GM18505 (cell line): ENCODE data around the gene SLC15A1.
"Not testable (repeated sequence)": the region's sequence is repeated elsewhere in the genome, so short reads cannot be mapped to it uniquely, and the experiment has no call there.

ENCODE experiments used
- ATAC-seq: cut with Tn5 transposase; IDR thresholded peaks from one replicate; pipeline ENCODE4 v1.9.1; 2021; ENCODE audit not compliant: unreplicated experiment
- POLR2A ChIP-seq: IDR thresholded peaks from 4 replicates; pipeline ENCODE4 v1.6.1; 2011; ENCODE audit warnings: borderline replicate concordance; ENCODE audit not compliant: insufficient read depth, insufficient read length; ENCODE audit errors: extremely low read depth

Gene SLC15A1

GRCh38 chr13:98755729-98756128 is 3.3 kb upstream of the SLC15A1 start:
- TF ChIP-seq POLR2A = no peak
- no peak for ATAC-seq

GRCh38 chr13:98755116-98755515 is 2.6 kb upstream of the SLC15A1 start:
- ATAC-seq = no peak
- TF ChIP-seq POLR2A = no peak

- ATAC-seq = not testable (repeated sequence)
Measured at GRCh38 chr13:98754468-98754867, 2.0 kb upstream of the SLC15A1 start.

GRCh38 chr13:98751861-98752466 is 508 bp downstream of the SLC15A1 start:
- no peak for TF ChIP-seq POLR2A
- no peak for ATAC-seq

- no peak for ATAC-seq
- no peak for TF ChIP-seq POLR2A
Measured at GRCh38 chr13:98751367-98751782, 1.1 kb downstream of the SLC15A1 start.

GRCh38 chr13:98749501-98749900 is 3.0 kb downstream of the SLC15A1 start:
- no peak for ATAC-seq
- no peak for TF ChIP-seq POLR2A

- no peak for TF ChIP-seq POLR2A
- ATAC-seq = no peak
Measured at GRCh38 chr13:98746968-98747367, 5.5 kb downstream of the SLC15A1 start.

- ATAC-seq = no peak
- no peak for TF ChIP-seq POLR2A
Measured at GRCh38 chr13:98743377-98743776, 9.1 kb downstream of the SLC15A1 start.

- TF ChIP-seq POLR2A = no peak
- no peak for ATAC-seq
Measured at GRCh38 chr13:98742961-98743360, 9.5 kb downstream of the SLC15A1 start.

- no peak for TF ChIP-seq POLR2A
- no peak for ATAC-seq
Measured at GRCh38 chr13:98741741-98742435, 10.6 kb downstream of the SLC15A1 start.

GRCh38 chr13:98740131-98740530 is 12.3 kb downstream of the SLC15A1 start:
- no peak for ATAC-seq
- no peak for TF ChIP-seq POLR2A

- TF ChIP-seq POLR2A = no peak
- no peak for ATAC-seq
Measured at GRCh38 chr13:98738993-98739392, 13.5 kb downstream of the SLC15A1 start.

GRCh38 chr13:98738213-98738612 is 14.3 kb downstream of the SLC15A1 start:
- no peak for TF ChIP-seq POLR2A
- ATAC-seq = no peak

- ATAC-seq = no peak
- TF ChIP-seq POLR2A = no peak
Measured at GRCh38 chr13:98731925-98732324, 20.5 kb downstream of the SLC15A1 start.
